Panc1 (cell line): ENCODE data around the gene HADHA. TPM values are rescaled to one million over a fixed set of nuclear protein-coding genes. Genes with fewer than 3 reads are reported as not detected.

ENCODE experiments used
- ATAC-seq: fragments of 200-7000 bp; cut with Tn5 transposase; 2 replicates; pipeline ENCODE4 v1.9.1; 2020; ENCODE audit warnings: mild to moderate bottlenecking, moderate library complexity
- BruUV-seq: library from RNA; stranded (reverse); fragments of 400-500 nt; replicated peaks from 2 replicates; lab custom pipeline; 2021; lab: Mats Ljungman, UMichigan
- CTCF ChIA-PET: fragments of 300-600 bp; sonication (Branson Sonifier 250); formaldehyde crosslinking; loops from one replicate; lab custom pipeline; 2022; ENCODE audit warnings: antibody characterized with exemption; lab: Charles Lee
- POLR2A ChIA-PET: fragments of 300-600 bp; sonication (Branson Sonifier 250); formaldehyde crosslinking; loops from one replicate; lab custom pipeline; 2022; ENCODE audit warnings: antibody characterized with exemption; lab: Charles Lee
- DNase-seq: peaks from one replicate; pipeline ENCODE4 v3.0.0-alpha.2; 2010; ENCODE audit warnings: low read depth, low spot score
- H3K27ac ChIP-seq: 2 replicates; pipeline ENCODE4 v1.5.1; 2011; ENCODE audit warnings: mild to moderate bottlenecking, low read length, inconsistent platforms
- H3K27me3 ChIP-seq: fragments of 200-500 bp; sonication (Bioruptor generic); 2 replicates; pipeline ENCODE4 v1.6.0; 2014; ENCODE audit warnings: low read length, inconsistent platforms; ENCODE audit not compliant: control insufficient read depth, insufficient read depth
- H3K36me3 ChIP-seq: fragments of 200-500 bp; sonication (Bioruptor generic); 2 replicates; pipeline ENCODE4 v1.5.1; 2014; ENCODE audit warnings: inconsistent platforms, mild to moderate bottlenecking, low read length, moderate library complexity; ENCODE audit not compliant: control insufficient read depth, insufficient read depth
- H3K4me1 ChIP-seq: 2 replicates; pipeline ENCODE4 v1.5.1; 2011; ENCODE audit warnings: inconsistent platforms, mild to moderate bottlenecking, low read length, moderate library complexity; ENCODE audit not compliant: control insufficient read depth, insufficient read depth
- H3K4me3 ChIP-seq, 2 experiments: 2 replicates each; pipeline ENCODE4 v1.5.1; 2011 to 2012; ENCODE audit warnings: low read depth in 2 of 2, low read length in 2 of 2, mild to moderate bottlenecking in 2 of 2, inconsistent platforms in 1 of 2, moderate library complexity in 1 of 2
- H3K9me3 ChIP-seq: fragments of 200-500 bp; sonication (Bioruptor generic); 2 replicates; pipeline ENCODE4 v1.5.1; 2014; ENCODE audit warnings: low read depth, mild to moderate bottlenecking, inconsistent platforms, low read length, moderate library complexity; ENCODE audit not compliant: control insufficient read depth, insufficient read depth
- CTCF ChIP-seq: fragments of 450-650 bp; IDR thresholded peaks from 2 replicates; pipeline ENCODE4 v1.5.1; 2017; ENCODE audit warnings: mild to moderate bottlenecking
- POLR2AphosphoS5 ChIP-seq: IDR thresholded peaks from 2 replicates; pipeline ENCODE4 v1.6.1; 2012; ENCODE audit warnings: mild to moderate bottlenecking, low read depth, low read length, moderate library complexity
- REST ChIP-seq, 2 experiments: IDR thresholded peaks; 2 replicates each; pipeline ENCODE4 v1.6.1; 2011 to 2012; ENCODE audit warnings: low read depth in 2 of 2, control low read depth in 1 of 2, low read length in 1 of 2, mild to moderate bottlenecking in 1 of 2, moderate library complexity in 1 of 2; ENCODE audit not compliant: insufficient read depth in 1 of 2
- SIN3A ChIP-seq: IDR thresholded peaks from 2 replicates; pipeline ENCODE4 v1.6.1; 2012; ENCODE audit warnings: low read depth, mild to moderate bottlenecking, low read length, moderate library complexity, borderline replicate concordance; ENCODE audit not compliant: insufficient read depth
- TCF7L2 ChIP-seq: IDR thresholded peaks from 2 replicates; pipeline ENCODE4 v1.6.1; 2011; ENCODE audit warnings: mild to moderate bottlenecking, low read depth, low read length, inconsistent platforms
- in situ Hi-C: cut with HindIII; loops from 2 replicates; pipeline ENCODE4 v1.10.0; 2016; ENCODE audit warnings: low sequenced_read_pairs, low pct_unique_long_range_greater_than_20kb
- intact Hi-C: fragments of 100-400 bp; cut with micrococcal nuclease; formaldehyde crosslinking; loops from one replicate; pipeline ENCODE4 v1.10.0; 2022; ENCODE audit not compliant: unreplicated experiment
- total RNA-seq: library from RNA; stranded (reverse); gene quantifications from one replicate; pipeline ENCODE4 v1.2.1, GENCODE V29; 2021; ENCODE audit not compliant: unreplicated experiment

The HADHA gene
- total RNA-seq, 1 experiment from 2014 or later, result 148 TPM

- Histone ChIP-seq H3K27me3 (no peaks in the 10 kb centered on the region), H3K4me3 (no peak overlapping the region), H3K27ac (no peak overlapping the region), H3K4me1 (no peaks in the 10 kb centered on the region), H3K9me3 (no peaks in the 10 kb centered on the region), H3K36me3 (peaks cover 25% of the 10 kb centered on the region)
- DNase-seq, result no peak
- POLR2A ChIA-PET, result no interaction called here
- TF ChIP-seq SIN3A (no peak), CTCF (no peak), TCF7L2 (no peak), POLR2AphosphoS5 (no peak), REST (IDR thresholded peaks at IDR 0.05; ENCODE audit: insufficient read depth in 1 of 2, low read depth in 2 of 2, low read length in 1 of 2) (no peak)
- ATAC-seq, result no peak
- intact Hi-C loops (no loop called here), in situ Hi-C loops (no loop called here)
- BruUV-seq, result no TSS peak
- CTCF ChIA-PET, result no interaction called here
Observed at GRCh38 chr2:26217720-26218119, 26.7 kb downstream of the HADHA start.

GRCh38 chr2:26216587-26216986, 27.8 kb downstream of the HADHA start:
- H3K27me3 ChIP-seq, result no peaks in the 10 kb centered on the region
- intact Hi-C loops, result no loop called here
- TF ChIP-seq CTCF (no peak), SIN3A (no peak), POLR2AphosphoS5 (no peak), REST (IDR thresholded peaks at IDR 0.05; ENCODE audit: insufficient read depth in 1 of 2, low read depth in 2 of 2, low read length in 1 of 2) (no peak), TCF7L2 (no peak)
- ChIA-PET CTCF (no interaction called here), POLR2A (no interaction called here)
- BruUV-seq, result no TSS peak
- no peaks in the 10 kb centered on the region for H3K4me1 ChIP-seq
- peaks cover 28% of the 10 kb centered on the region for H3K36me3 ChIP-seq
- in situ Hi-C loops, result no loop called here
- H3K4me3 ChIP-seq, result no peak overlapping the region
- no peaks in the 10 kb centered on the region for H3K9me3 ChIP-seq
- no peak for ATAC-seq
- no peak overlapping the region for H3K27ac ChIP-seq
- no peak for DNase-seq
